Right ventricle myocardium inferior (tissue), 1 donor: Measurements from ENCODE around the gene PCDH19. TPM values are rescaled to one million over a fixed set of nuclear protein-coding genes. Genes with fewer than 3 reads are reported as not detected.

ENCODE experiments used
- total RNA-seq: library from RNA; stranded (reverse); fragmentation: NEBNext Ultra II Directional; extraction: Animal tissue kit (Norgen Biotek cat#: 25700); gene quantifications from one replicate; pipeline ENCODE4 v1.2.1, GENCODE V29; 2021
- donor health status: DM: no; HTN: yes; CAD: no; lungs with severe emphysema.

Gene PCDH19
- total RNA-seq, 1 donor from 2014 or later: 0.65 TPM

Other genes with a start within 250 kb of the PCDH19 start
- 0.19 TPM for gene TNMD, start 174.7 kb upstream of the PCDH19 start, total RNA-seq
- 5.0 TPM for gene TSPAN6, start 226.5 kb upstream of the PCDH19 start, total RNA-seq
- gene SRPX2, start 233.9 kb upstream of the PCDH19 start, total RNA-seq: 9.7 TPM